Hepatocyte (in vitro differentiated cells): ENCODE results near the gene AFAP1. TPM values are rescaled to one million over a fixed set of nuclear protein-coding genes. Genes with fewer than 3 reads are reported as not detected.

ENCODE experiments used
- DNase-seq: peaks from one replicate; pipeline ENCODE4 v3.0.0-alpha.2; 2016; ENCODE audit warnings: low spot score
- H2AFZ ChIP-seq: fragments of 200-600 bp; sonication (generic); 2 replicates; pipeline ENCODE4 v1.6.0; 2016; ENCODE audit warnings: antibody characterized with exemption, mild to moderate bottlenecking
- H3K27ac ChIP-seq: fragments of 200-600 bp; sonication (generic); 2 replicates; pipeline ENCODE4 v1.5.1; 2016; ENCODE audit warnings: mild to moderate bottlenecking
- H3K27me3 ChIP-seq: fragments of 200-600 bp; sonication (generic); 2 replicates; pipeline ENCODE4 v1.6.1; 2016
- H3K36me3 ChIP-seq: fragments of 200-600 bp; sonication (generic); replicated peaks from 2 replicates; pipeline ENCODE4 v1.5.1; 2016; ENCODE audit warnings: low read depth; ENCODE audit not compliant: insufficient read depth
- H3K4me1 ChIP-seq: fragments of 200-600 bp; sonication (generic); 2 replicates; pipeline ENCODE4 v1.5.1; 2016; ENCODE audit warnings: mild to moderate bottlenecking, moderate library complexity; ENCODE audit not compliant: insufficient read depth
- H3K4me2 ChIP-seq: fragments of 200-600 bp; sonication (generic); 2 replicates; pipeline ENCODE4 v1.6.0; 2016
- H3K4me3 ChIP-seq: fragments of 200-600 bp; sonication (generic); 2 replicates; pipeline ENCODE4 v1.5.1; 2016; ENCODE audit warnings: mild to moderate bottlenecking
- H3K79me2 ChIP-seq: fragments of 200-600 bp; sonication (generic); 2 replicates; pipeline ENCODE4 v1.6.0; 2017; ENCODE audit warnings: mild to moderate bottlenecking
- H3K9me2 ChIP-seq: fragments of 200-600 bp; sonication (generic); replicated peaks from 2 replicates; pipeline ENCODE4 v1.6.0; 2017; ENCODE audit warnings: mild to moderate bottlenecking; ENCODE audit not compliant: insufficient read depth
- H3K9me3 ChIP-seq: fragments of 200-600 bp; sonication (generic); 2 replicates; pipeline ENCODE4 v1.5.1; 2016; ENCODE audit warnings: low read depth, mild to moderate bottlenecking
- H4K20me1 ChIP-seq: fragments of 200-600 bp; sonication (generic); 2 replicates; pipeline ENCODE4 v1.6.0; 2016; ENCODE audit warnings: mild to moderate bottlenecking; ENCODE audit not compliant: insufficient read depth, poor library complexity, severe bottlenecking
- EZH2 ChIP-seq: fragments of 200-600 bp; sonication (generic); IDR thresholded peaks from 2 replicates; pipeline ENCODE4 v1.6.1; 2016; ENCODE audit warnings: antibody characterized with exemption, mild to moderate bottlenecking, borderline replicate concordance
- EZH2phosphoT487 ChIP-seq: fragments of 200-600 bp; sonication (generic); IDR thresholded peaks from one replicate; pipeline ENCODE4 v1.6.1; 2018; ENCODE audit warnings: antibody characterized with exemption, mild to moderate bottlenecking, low read depth, moderate library complexity; ENCODE audit not compliant: unreplicated experiment, severe bottlenecking
- WGBS: methylation state at CpG from one replicate; pipeline ENCODE4 v1.1.6; 2016; ENCODE audit warnings: low lambda C conversion rate; ENCODE audit errors: missing lambda C conversion rate; 5-methylcytosine and 5-hydroxymethylcytosine counted together
- polyA plus RNA-seq: library from polyadenylated mRNA; unstranded; fragments of >200 nt; fragmentation: Nextera tagmentation; extraction: Ambion mirVana; gene quantifications from 2 replicates; pipeline ENCODE4 v1.2.1, GENCODE V29; 2016
- total RNA-seq: library from RNA; depleted of rRNA; stranded (reverse); fragments of >200 nt; gene quantifications from 2 replicates; pipeline ENCODE4 v1.2.3, GENCODE V29; 2014
- TF ChIP-seq, protein P1 (sequence below): fragments of 200-600 bp; sonication (generic); IDR thresholded peaks from 2 replicates; pipeline ENCODE4 v1.5.1; 2016; ENCODE audit warnings: antibody characterized with exemption, mild to moderate bottlenecking; ENCODE audit not compliant: poor library complexity

AFAP1 gene
- total and polyA plus RNA-seq, 2 experiments from 2014 or later: 9.3 to 16.2 TPM

- Histone ChIP-seq H3K36me3 (no peaks in the 10 kb centered on the region), H3K27ac (no peak overlapping the region), H3K4me3 (no peak overlapping the region), H3K79me2 (no peaks in the 10 kb centered on the region), H3K27me3 (no peaks in the 10 kb centered on the region), H3K9me3 (no peaks in the 10 kb centered on the region), H2AFZ (no peak overlapping the region), H3K4me1 (no peaks in the 10 kb centered on the region), H4K20me1 (no peaks in the 10 kb centered on the region), H3K4me2 (no peak overlapping the region), H3K9me2 (no peaks in the 10 kb centered on the region)
- TF ChIP-seq EZH2: no peak
- TF ChIP-seq, protein P1, sequence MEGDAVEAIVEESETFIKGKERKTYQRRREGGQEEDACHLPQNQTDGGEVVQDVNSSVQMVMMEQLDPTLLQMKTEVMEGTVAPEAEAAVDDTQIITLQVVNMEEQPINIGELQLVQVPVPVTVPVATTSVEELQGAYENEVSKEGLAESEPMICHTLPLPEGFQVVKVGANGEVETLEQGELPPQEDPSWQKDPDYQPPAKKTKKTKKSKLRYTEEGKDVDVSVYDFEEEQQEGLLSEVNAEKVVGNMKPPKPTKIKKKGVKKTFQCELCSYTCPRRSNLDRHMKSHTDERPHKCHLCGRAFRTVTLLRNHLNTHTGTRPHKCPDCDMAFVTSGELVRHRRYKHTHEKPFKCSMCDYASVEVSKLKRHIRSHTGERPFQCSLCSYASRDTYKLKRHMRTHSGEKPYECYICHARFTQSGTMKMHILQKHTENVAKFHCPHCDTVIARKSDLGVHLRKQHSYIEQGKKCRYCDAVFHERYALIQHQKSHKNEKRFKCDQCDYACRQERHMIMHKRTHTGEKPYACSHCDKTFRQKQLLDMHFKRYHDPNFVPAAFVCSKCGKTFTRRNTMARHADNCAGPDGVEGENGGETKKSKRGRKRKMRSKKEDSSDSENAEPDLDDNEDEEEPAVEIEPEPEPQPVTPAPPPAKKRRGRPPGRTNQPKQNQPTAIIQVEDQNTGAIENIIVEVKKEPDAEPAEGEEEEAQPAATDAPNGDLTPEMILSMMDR: no peak
- TF ChIP-seq EZH2phosphoT487: no peak
- WGBS: 90% methylated on average over 15 of the region's 17 CpGs
- DNase-seq: no peak
Measured at GRCh38 chr4:7781993-7782392, 157.7 kb downstream of the AFAP1 start.

- no peak overlapping the region for H3K27ac ChIP-seq
- H3K36me3 ChIP-seq: no peaks in the 10 kb centered on the region
- no peak overlapping the region for H2AFZ ChIP-seq
- H3K4me1 ChIP-seq: no peaks in the 10 kb centered on the region
- H3K9me2 ChIP-seq: no peaks in the 10 kb centered on the region
- no peak overlapping the region for H3K4me2 ChIP-seq
- TF ChIP-seq EZH2 (no peak), EZH2phosphoT487 (no peak)
- DNase-seq: no peak
- no peak overlapping the region for H3K4me3 ChIP-seq
- 78% methylated on average over 13 of the region's 13 CpGs for WGBS
- no peaks in the 10 kb centered on the region for H3K27me3 ChIP-seq
- H4K20me1 ChIP-seq: no peaks in the 10 kb centered on the region
- H3K9me3 ChIP-seq: no peaks in the 10 kb centered on the region
- no peaks in the 10 kb centered on the region for H3K79me2 ChIP-seq
Measured at GRCh38 chr4:7781366-7781765, 158.3 kb downstream of the AFAP1 start.

GRCh38 chr4:7780751-7781348, 158.8 kb downstream of the AFAP1 start:
- no peak overlapping the region for H3K27ac ChIP-seq
- H3K79me2 ChIP-seq: no peaks in the 10 kb centered on the region
- no peaks in the 10 kb centered on the region for H3K36me3 ChIP-seq
- H3K4me3 ChIP-seq: no peak overlapping the region
- TF ChIP-seq EZH2phosphoT487 (no peak), EZH2 (no peak)
- TF ChIP-seq, protein P1: no peak
- no peaks in the 10 kb centered on the region for H3K9me3 ChIP-seq
- H2AFZ ChIP-seq: no peak overlapping the region
- 86% methylated on average over 5 of the region's 5 CpGs for WGBS
- DNase-seq: no peak
- H3K27me3 ChIP-seq: no peaks in the 10 kb centered on the region
- H3K4me1 ChIP-seq: no peaks in the 10 kb centered on the region
- H4K20me1 ChIP-seq: no peaks in the 10 kb centered on the region
- H3K4me2 ChIP-seq: no peak overlapping the region
- H3K9me2 ChIP-seq: no peaks in the 10 kb centered on the region

GRCh38 chr4:7779432-7779768, 160.3 kb downstream of the AFAP1 start:
- Histone ChIP-seq H2AFZ (no peak overlapping the region), H3K9me3 (no peaks in the 10 kb centered on the region), H4K20me1 (no peaks in the 10 kb centered on the region), H3K36me3 (no peaks in the 10 kb centered on the region), H3K9me2 (no peaks in the 10 kb centered on the region), H3K4me2 (no peak overlapping the region), H3K79me2 (no peaks in the 10 kb centered on the region), H3K27me3 (no peaks in the 10 kb centered on the region), H3K27ac (no peak overlapping the region), H3K4me3 (no peak overlapping the region), H3K4me1 (no peaks in the 10 kb centered on the region)
- 78% methylated on average over 5 of the region's 5 CpGs for WGBS
- DNase-seq: no peak
- no peak for TF ChIP-seq EZH2phosphoT487
- TF ChIP-seq EZH2: no peak
- TF ChIP-seq, protein P1: no peak
